HepG2 (cell line): ENCODE results near the gene KATNB1. TPM values are rescaled to one million over a fixed set of nuclear protein-coding genes. Genes with fewer than 3 reads are reported as not detected.

Experiments used
- BCL6 ChIP-seq: IDR thresholded peaks from 2 replicates; pipeline ENCODE4 v1.6.1; 2016; ENCODE audit warnings: missing genetic modification reagents, missing compliant biosample characterization
- BRF2 ChIP-seq: sonication (generic); formaldehyde crosslinking; IDR thresholded peaks from 2 replicates; pipeline ENCODE4 v1.8.1; 2022; ENCODE audit warnings: mild to moderate bottlenecking, missing genetic modification reagents
- DNMT1 ChIP-seq: sonication (generic); formaldehyde crosslinking; IDR thresholded peaks from 2 replicates; pipeline ENCODE4 v1.5.1; 2020; ENCODE audit warnings: mild to moderate bottlenecking, missing genetic modification reagents
- FOXA3 ChIP-seq: IDR thresholded peaks from 2 replicates; pipeline ENCODE4 v1.6.1; 2016; ENCODE audit warnings: missing genetic modification reagents, missing compliant biosample characterization
- KAT8 ChIP-seq: IDR thresholded peaks from 2 replicates; pipeline ENCODE4 v1.6.1; 2016; ENCODE audit warnings: missing genetic modification reagents, missing compliant biosample characterization
- KMT2B ChIP-seq: IDR thresholded peaks from 2 replicates; pipeline ENCODE4 v1.6.1; 2016; ENCODE audit warnings: missing genetic modification reagents, missing compliant biosample characterization
- MAFK ChIP-seq, 2 experiments: IDR thresholded peaks in 1 of 2; conservative IDR thresholded peaks in 1 of 2; 2 replicates each; pipeline ENCODE4 v1.6.1; 2011; ENCODE audit warnings: improper control_type of control experiment in 2 of 2, low read length in 2 of 2
- MYC ChIP-seq: sonication (generic); formaldehyde crosslinking; IDR thresholded peaks from 2 replicates; pipeline ENCODE4 v1.9.0; 2021; ENCODE audit warnings: missing genetic modification reagents, borderline replicate concordance
- NFIB ChIP-seq: sonication (generic); formaldehyde crosslinking; IDR thresholded peaks from 2 replicates; pipeline ENCODE4 v1.9.0; 2021; ENCODE audit warnings: missing genetic modification reagents, mild to moderate bottlenecking, borderline replicate concordance
- NR2F6 ChIP-seq, 2 experiments: IDR thresholded peaks; 2 replicates each; pipeline ENCODE4 v1.6.1; 2016; ENCODE audit warnings: antibody characterized with exemption in 1 of 2, mild to moderate bottlenecking in 1 of 2
- SRF ChIP-seq: IDR thresholded peaks from 2 replicates; pipeline ENCODE4 v1.6.1; 2011; ENCODE audit warnings: mild to moderate bottlenecking, low read depth, low read length, moderate library complexity
- THYN1 ChIP-seq: sonication (generic); formaldehyde crosslinking; IDR thresholded peaks from 2 replicates; pipeline ENCODE4 v1.8.1; 2023; ENCODE audit warnings: low read depth, mild to moderate bottlenecking, moderate library complexity, missing genetic modification reagents, borderline replicate concordance
- TSC22D2 ChIP-seq: sonication (generic); formaldehyde crosslinking; IDR thresholded peaks from 2 replicates; pipeline ENCODE4 v1.5.1; 2020; ENCODE audit warnings: missing genetic modification reagents, mild to moderate bottlenecking, borderline replicate concordance
- ZBTB7A ChIP-seq: sonication (generic); formaldehyde crosslinking; IDR thresholded peaks from 2 replicates; pipeline ENCODE4 v1.8.0; 2022; ENCODE audit warnings: mild to moderate bottlenecking, missing genetic modification reagents
- ZFP82 ChIP-seq: sonication (generic); formaldehyde crosslinking; IDR thresholded peaks from 2 replicates; pipeline ENCODE4 v1.5.1; 2020; ENCODE audit warnings: mild to moderate bottlenecking, missing genetic modification reagents, borderline replicate concordance
- ZNF138 ChIP-seq: sonication (generic); formaldehyde crosslinking; IDR thresholded peaks from 2 replicates; pipeline ENCODE4 v1.5.0; 2020; ENCODE audit warnings: mild to moderate bottlenecking, low read depth, missing genetic modification reagents
- ZNF605 ChIP-seq: sonication (generic); formaldehyde crosslinking; IDR thresholded peaks from 2 replicates; pipeline ENCODE4 v1.8.0; 2022; ENCODE audit warnings: mild to moderate bottlenecking, missing genetic modification reagents
- ZNF780A ChIP-seq: sonication (generic); formaldehyde crosslinking; IDR thresholded peaks from 2 replicates; pipeline ENCODE4 v1.8.0; 2022; ENCODE audit warnings: mild to moderate bottlenecking, missing genetic modification reagents, moderate library complexity
- ZNF891 ChIP-seq: sonication (generic); formaldehyde crosslinking; IDR thresholded peaks from 2 replicates; pipeline ENCODE4 v1.5.0; 2020; ENCODE audit warnings: mild to moderate bottlenecking, missing genetic modification reagents
- ZSCAN31 ChIP-seq: sonication (generic); formaldehyde crosslinking; IDR thresholded peaks from 2 replicates; pipeline ENCODE4 v1.5.0; 2020; ENCODE audit warnings: low read depth, mild to moderate bottlenecking, missing genetic modification reagents
- polyA plus RNA-seq, 8 experiments: library from polyadenylated mRNA; depleted of rRNA in 3 of 8; stranded (reverse) in 7 of 8; unstranded in 1 of 8; fragments of >200 nt; fragmentation: Illumina TruSeq in 4 of 8; extraction: Trizol in 4 of 8; gene quantifications; 2 replicates each; pipeline versions ENCODE4 v1.2.1 to v1.2.3, GENCODE V29; 2011 to 2016; ENCODE audit warnings: low read depth in 4 of 8, missing spikeins in 1 of 8, mixed read lengths in 1 of 8; ENCODE audit not compliant: insufficient read depth in 1 of 8
- total RNA-seq, 5 experiments: library from RNA; depleted of rRNA; stranded (reverse); fragments of >200 nt; fragmentation: Illumina TruSeq; extraction: Trizol; gene quantifications; 2 replicates each; pipeline ENCODE4 v1.2.3, GENCODE V29; 2016; ENCODE audit warnings: low read depth in 1 of 5
- TF ChIP-seq, protein P1 (sequence below): sonication (generic); formaldehyde crosslinking; IDR thresholded peaks from 2 replicates; pipeline ENCODE4 v1.4.0; 2020; ENCODE audit warnings: missing genetic modification reagents, borderline replicate concordance
- TF ChIP-seq, protein P2 (sequence below): sonication (generic); formaldehyde crosslinking; IDR thresholded peaks from 2 replicates; pipeline ENCODE4 v1.5.1; 2020; ENCODE audit warnings: missing genetic modification reagents, mild to moderate bottlenecking, borderline replicate concordance

Gene KATNB1
- total and polyA plus RNA-seq, 2 of the 13 experiments (the other 11 are each of a cell fraction or from before 2014, with no cell fraction given) = 31.5 to 43.5 TPM

GRCh38 chr16:57797526-57798266, 62.1 kb downstream of the KATNB1 start (continued):
- TF ChIP-seq, protein P1, sequence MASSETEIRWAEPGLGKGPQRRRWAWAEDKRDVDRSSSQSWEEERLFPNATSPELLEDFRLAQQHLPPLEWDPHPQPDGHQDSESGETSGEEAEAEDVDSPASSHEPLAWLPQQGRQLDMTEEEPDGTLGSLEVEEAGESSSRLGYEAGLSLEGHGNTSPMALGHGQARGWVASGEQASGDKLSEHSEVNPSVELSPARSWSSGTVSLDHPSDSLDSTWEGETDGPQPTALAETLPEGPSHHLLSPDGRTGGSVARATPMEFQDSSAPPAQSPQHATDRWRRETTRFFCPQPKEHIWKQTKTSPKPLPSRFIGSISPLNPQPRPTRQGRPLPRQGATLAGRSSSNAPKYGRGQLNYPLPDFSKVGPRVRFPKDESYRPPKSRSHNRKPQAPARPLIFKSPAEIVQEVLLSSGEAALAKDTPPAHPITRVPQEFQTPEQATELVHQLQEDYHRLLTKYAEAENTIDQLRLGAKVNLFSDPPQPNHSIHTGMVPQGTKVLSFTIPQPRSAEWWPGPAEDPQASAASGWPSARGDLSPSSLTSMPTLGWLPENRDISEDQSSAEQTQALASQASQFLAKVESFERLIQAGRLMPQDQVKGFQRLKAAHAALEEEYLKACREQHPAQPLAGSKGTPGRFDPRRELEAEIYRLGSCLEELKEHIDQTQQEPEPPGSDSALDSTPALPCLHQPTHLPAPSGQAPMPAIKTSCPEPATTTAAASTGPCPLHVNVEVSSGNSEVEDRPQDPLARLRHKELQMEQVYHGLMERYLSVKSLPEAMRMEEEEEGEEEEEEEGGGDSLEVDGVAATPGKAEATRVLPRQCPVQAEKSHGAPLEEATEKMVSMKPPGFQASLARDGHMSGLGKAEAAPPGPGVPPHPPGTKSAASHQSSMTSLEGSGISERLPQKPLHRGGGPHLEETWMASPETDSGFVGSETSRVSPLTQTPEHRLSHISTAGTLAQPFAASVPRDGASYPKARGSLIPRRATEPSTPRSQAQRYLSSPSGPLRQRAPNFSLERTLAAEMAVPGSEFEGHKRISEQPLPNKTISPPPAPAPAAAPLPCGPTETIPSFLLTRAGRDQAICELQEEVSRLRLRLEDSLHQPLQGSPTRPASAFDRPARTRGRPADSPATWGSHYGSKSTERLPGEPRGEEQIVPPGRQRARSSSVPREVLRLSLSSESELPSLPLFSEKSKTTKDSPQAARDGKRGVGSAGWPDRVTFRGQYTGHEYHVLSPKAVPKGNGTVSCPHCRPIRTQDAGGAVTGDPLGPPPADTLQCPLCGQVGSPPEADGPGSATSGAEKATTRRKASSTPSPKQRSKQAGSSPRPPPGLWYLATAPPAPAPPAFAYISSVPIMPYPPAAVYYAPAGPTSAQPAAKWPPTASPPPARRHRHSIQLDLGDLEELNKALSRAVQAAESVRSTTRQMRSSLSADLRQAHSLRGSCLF (CRISPR knock-in tag) = no peak
- no peak for TF ChIP-seq ZNF780A (CRISPR knock-in tag)
- TF ChIP-seq ZNF138 (CRISPR knock-in tag) = 0 out of 2 replicates have a peak, but pooled peaks have one; percentile 51
- peak; percentile 16; the same call in 1 of the 2 replicates for TF ChIP-seq ZSCAN31 (CRISPR knock-in tag)
- TF ChIP-seq ZNF605 (CRISPR knock-in tag) = peak; percentile 89; the same call in 1 of the 2 replicates
- TF ChIP-seq SRF = no peak
- no peak for TF ChIP-seq ZFP82 (CRISPR knock-in tag)
- no peak for TF ChIP-seq NFIB (CRISPR knock-in tag)
- TF ChIP-seq ZBTB7A (CRISPR knock-in tag) = peak; percentile 40; the same call in 1 of the 2 replicates
- peak; percentile 57; the same call in 1 of the 2 replicates for TF ChIP-seq MYC (CRISPR knock-in tag)
- 0 out of 2 replicates have a peak, but pooled peaks have one; percentile 1 for TF ChIP-seq TSC22D2 (CRISPR knock-in tag)
- TF ChIP-seq ZNF891 = peak; percentile 69
- TF ChIP-seq FOXA3 = peak; percentile 86
- TF ChIP-seq, protein P2, sequence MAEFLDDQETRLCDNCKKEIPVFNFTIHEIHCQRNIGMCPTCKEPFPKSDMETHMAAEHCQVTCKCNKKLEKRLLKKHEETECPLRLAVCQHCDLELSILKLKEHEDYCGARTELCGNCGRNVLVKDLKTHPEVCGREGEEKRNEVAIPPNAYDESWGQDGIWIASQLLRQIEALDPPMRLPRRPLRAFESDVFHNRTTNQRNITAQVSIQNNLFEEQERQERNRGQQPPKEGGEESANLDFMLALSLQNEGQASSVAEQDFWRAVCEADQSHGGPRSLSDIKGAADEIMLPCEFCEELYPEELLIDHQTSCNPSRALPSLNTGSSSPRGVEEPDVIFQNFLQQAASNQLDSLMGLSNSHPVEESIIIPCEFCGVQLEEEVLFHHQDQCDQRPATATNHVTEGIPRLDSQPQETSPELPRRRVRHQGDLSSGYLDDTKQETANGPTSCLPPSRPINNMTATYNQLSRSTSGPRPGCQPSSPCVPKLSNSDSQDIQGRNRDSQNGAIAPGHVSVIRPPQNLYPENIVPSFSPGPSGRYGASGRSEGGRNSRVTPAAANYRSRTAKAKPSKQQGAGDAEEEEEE (CRISPR knock-in tag) = no peak
- peak; percentile 54 for TF ChIP-seq BCL6
- TF ChIP-seq THYN1 (CRISPR knock-in tag) = 0 out of 2 replicates have a peak, but pooled peaks have one; percentile 66
- TF ChIP-seq BRF2 (CRISPR knock-in tag) = peak; percentile 65; the same call in 1 of the 2 replicates
- peak; percentile 89; the same call in 1 of the 2 replicates for TF ChIP-seq DNMT1
- 0 out of 4 replicates have a peak, but pooled peaks of 1 of the 2 experiments have one; percentile 32 for TF ChIP-seq MAFK (conservative IDR thresholded peaks at IDR 0.05 in 1 of 2, IDR thresholded peaks at IDR 0.05 in 1 of 2; ENCODE audit: low read length in 2 of 2)
- TF ChIP-seq KAT8 = peak; percentile 57; the same call in 1 of the 2 replicates
- TF ChIP-seq NR2F6 (IDR thresholded peaks at IDR 0.05) = peak; percentile 26; the same call in 1 of the 2 replicates
- peak; percentile 59 for TF ChIP-seq NR2F6 (CRISPR knock-in tag; IDR thresholded peaks at IDR 0.05)
- no peak for TF ChIP-seq KMT2B (CRISPR knock-in tag)
